ENCODE results near the gene VMAC.

DNA sequence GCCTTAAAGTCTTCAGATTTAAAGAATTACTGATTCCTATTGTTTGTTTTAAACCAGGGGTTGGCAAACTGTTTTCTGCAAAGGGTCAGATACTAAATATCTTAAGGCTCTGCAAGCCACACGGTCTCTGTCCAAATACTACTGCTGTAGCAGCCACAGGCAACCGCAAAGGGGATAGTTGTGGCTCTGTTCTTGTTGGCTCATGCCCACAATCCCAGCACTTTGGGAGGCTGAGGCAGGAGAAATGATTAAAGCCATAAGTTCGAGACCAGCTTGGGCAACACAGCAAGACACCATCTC lies 50.9 kb downstream of the VMAC start:
- no peak for TF ChIP-seq ZFX (CRISPR knock-in tag; IDR thresholded peaks at IDR 0.05; ENCODE audit: low read depth)
- no peak for TF ChIP-seq PHF8 (CRISPR knock-in tag; IDR thresholded peaks at IDR 0.05)
- TF ChIP-seq, protein P1, sequence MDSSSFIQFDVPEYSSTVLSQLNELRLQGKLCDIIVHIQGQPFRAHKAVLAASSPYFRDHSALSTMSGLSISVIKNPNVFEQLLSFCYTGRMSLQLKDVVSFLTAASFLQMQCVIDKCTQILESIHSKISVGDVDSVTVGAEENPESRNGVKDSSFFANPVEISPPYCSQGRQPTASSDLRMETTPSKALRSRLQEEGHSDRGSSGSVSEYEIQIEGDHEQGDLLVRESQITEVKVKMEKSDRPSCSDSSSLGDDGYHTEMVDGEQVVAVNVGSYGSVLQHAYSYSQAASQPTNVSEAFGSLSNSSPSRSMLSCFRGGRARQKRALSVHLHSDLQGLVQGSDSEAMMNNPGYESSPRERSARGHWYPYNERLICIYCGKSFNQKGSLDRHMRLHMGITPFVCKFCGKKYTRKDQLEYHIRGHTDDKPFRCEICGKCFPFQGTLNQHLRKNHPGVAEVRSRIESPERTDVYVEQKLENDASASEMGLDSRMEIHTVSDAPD (CRISPR knock-in tag; IDR thresholded peaks at IDR 0.05) = no peak
- TF ChIP-seq FOXJ3 (CRISPR knock-in tag; IDR thresholded peaks at IDR 0.05; ENCODE audit: borderline replicate concordance) = no peak
- TF ChIP-seq, protein P2, sequence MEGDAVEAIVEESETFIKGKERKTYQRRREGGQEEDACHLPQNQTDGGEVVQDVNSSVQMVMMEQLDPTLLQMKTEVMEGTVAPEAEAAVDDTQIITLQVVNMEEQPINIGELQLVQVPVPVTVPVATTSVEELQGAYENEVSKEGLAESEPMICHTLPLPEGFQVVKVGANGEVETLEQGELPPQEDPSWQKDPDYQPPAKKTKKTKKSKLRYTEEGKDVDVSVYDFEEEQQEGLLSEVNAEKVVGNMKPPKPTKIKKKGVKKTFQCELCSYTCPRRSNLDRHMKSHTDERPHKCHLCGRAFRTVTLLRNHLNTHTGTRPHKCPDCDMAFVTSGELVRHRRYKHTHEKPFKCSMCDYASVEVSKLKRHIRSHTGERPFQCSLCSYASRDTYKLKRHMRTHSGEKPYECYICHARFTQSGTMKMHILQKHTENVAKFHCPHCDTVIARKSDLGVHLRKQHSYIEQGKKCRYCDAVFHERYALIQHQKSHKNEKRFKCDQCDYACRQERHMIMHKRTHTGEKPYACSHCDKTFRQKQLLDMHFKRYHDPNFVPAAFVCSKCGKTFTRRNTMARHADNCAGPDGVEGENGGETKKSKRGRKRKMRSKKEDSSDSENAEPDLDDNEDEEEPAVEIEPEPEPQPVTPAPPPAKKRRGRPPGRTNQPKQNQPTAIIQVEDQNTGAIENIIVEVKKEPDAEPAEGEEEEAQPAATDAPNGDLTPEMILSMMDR (CRISPR knock-in tag; IDR thresholded peaks at IDR 0.05) = no peak
- TF ChIP-seq ZNF282 (IDR thresholded peaks at IDR 0.05; ENCODE audit: partially characterized antibody) = no peak
- no peak for TF ChIP-seq RFX5 (IDR thresholded peaks at IDR 0.05; ENCODE audit: low read depth, low read length)
- TF ChIP-seq MYC (CRISPR knock-in tag; IDR thresholded peaks at IDR 0.05; ENCODE audit: borderline replicate concordance) = no peak
- no peak for TF ChIP-seq SNRNP70 (IDR thresholded peaks at IDR 0.05; ENCODE audit: low read depth, low read length)
